ENCODE results near the gene DPP10. TPM values are rescaled to one million over a fixed set of nuclear protein-coding genes. Genes with fewer than 3 reads are reported as not detected.

Gene DPP10
- total RNA-seq, 1 experiment from 2014 or later, result not detected

GRCh38 chr2:114752425-114752824 is 310.0 kb downstream of the DPP10 start:
- intact Hi-C loops (cut with micrococcal nuclease; ENCODE audit: unreplicated experiment), result no loop called here
- Histone ChIP-seq H3K27ac (ENCODE audit: low read length) (no peak overlapping the region), H3K9me3 (ENCODE audit: control insufficient read depth, insufficient read depth, low read depth, low read length) (no peaks in the 10 kb centered on the region), H3K36me3 (ENCODE audit: control insufficient read depth, insufficient read depth, low read length) (no peaks in the 10 kb centered on the region), H3K27me3 (ENCODE audit: control insufficient read depth, insufficient read depth, low read length) (no peaks in the 10 kb centered on the region), H3K4me1 (ENCODE audit: control insufficient read depth, insufficient read depth, low read length) (no peaks in the 10 kb centered on the region), H3K4me3 (ENCODE audit: low read depth in 2 of 2, low read length in 2 of 2) (no peak overlapping the region)
- TF ChIP-seq POLR2AphosphoS5 (IDR thresholded peaks at IDR 0.05; ENCODE audit: low read depth, low read length) (no peak), CTCF (IDR thresholded peaks at IDR 0.05) (no peak), REST (IDR thresholded peaks at IDR 0.05; ENCODE audit: insufficient read depth in 1 of 2, low read depth in 2 of 2, low read length in 1 of 2) (no peak), SIN3A (IDR thresholded peaks at IDR 0.05; ENCODE audit: borderline replicate concordance, insufficient read depth, low read depth, low read length) (no peak), TCF7L2 (IDR thresholded peaks at IDR 0.05; ENCODE audit: low read depth, low read length) (no peak)
- POLR2A ChIA-PET, result interaction anchor here (0.5 kb wide), 1 partner anchor 804 kb away, joined by 4 read pairs; no protein-coding TSS in a partner anchor
- BruUV-seq (replicated peaks), result no TSS peak
- ATAC-seq (no peak), DNase-seq (ENCODE audit: low read depth, low spot score) (no peak)
- CTCF ChIA-PET, result interaction anchor here (0.6 kb wide), 1 partner anchor 373 kb away, joined by 10 read pairs; no protein-coding TSS in a partner anchor
- in situ Hi-C loops (cut with HindIII; ENCODE audit: low pct_unique_long_range_greater_than_20kb, low sequenced_read_pairs), result no loop called here

- TF ChIP-seq REST (IDR thresholded peaks at IDR 0.05; ENCODE audit: insufficient read depth in 1 of 2, low read depth in 2 of 2, low read length in 1 of 2) (no peak), SIN3A (IDR thresholded peaks at IDR 0.05; ENCODE audit: borderline replicate concordance, insufficient read depth, low read depth, low read length) (no peak), POLR2AphosphoS5 (IDR thresholded peaks at IDR 0.05; ENCODE audit: low read depth, low read length) (no peak), CTCF (IDR thresholded peaks at IDR 0.05) (no peak), TCF7L2 (IDR thresholded peaks at IDR 0.05; ENCODE audit: low read depth, low read length) (no peak)
- in situ Hi-C loops (cut with HindIII; ENCODE audit: low pct_unique_long_range_greater_than_20kb, low sequenced_read_pairs) (no loop called here), intact Hi-C loops (cut with micrococcal nuclease; ENCODE audit: unreplicated experiment) (no loop called here)
- no peaks in the 10 kb centered on the region for H3K9me3 ChIP-seq (ENCODE audit: control insufficient read depth, insufficient read depth, low read depth, low read length)
- no peak overlapping the region for H3K4me3 ChIP-seq (ENCODE audit: low read depth in 2 of 2, low read length in 2 of 2)
- no peaks in the 10 kb centered on the region for H3K4me1 ChIP-seq (ENCODE audit: control insufficient read depth, insufficient read depth, low read length)
- no peak for ATAC-seq
- DNase-seq (ENCODE audit: low read depth, low spot score), result no peak
- no peaks in the 10 kb centered on the region for H3K36me3 ChIP-seq (ENCODE audit: control insufficient read depth, insufficient read depth, low read length)
- H3K27me3 ChIP-seq (ENCODE audit: control insufficient read depth, insufficient read depth, low read length), result no peaks in the 10 kb centered on the region
- ChIA-PET POLR2A (no interaction called here), CTCF (no interaction called here)
- BruUV-seq (replicated peaks), result no TSS peak
- H3K27ac ChIP-seq (ENCODE audit: low read length), result no peak overlapping the region
These were observed 310.7 kb downstream of the DPP10 start for GRCh38 chr2:114753145-114753544.
